ENCODE results near the gene PVRIG. TPM values are rescaled to one million over a fixed set of nuclear protein-coding genes. Genes with fewer than 3 reads are reported as not detected.
"Not testable (repeated sequence)": the region's sequence is repeated elsewhere in the genome, so short reads cannot be mapped to it uniquely, and the experiment has no call there.

The PVRIG gene
- total RNA-seq, 4 donors from 2014 or later: 0.27 TPM; not detected in 3

- Histone ChIP-seq H3K4me3 (no peak overlapping the region), H3K9me3 (no peaks in the 10 kb centered on the region), H3K36me3 (no peaks in the 10 kb centered on the region), H3K4me1 (no peaks in the 10 kb centered on the region), H3K27ac (no peak overlapping the region), H3K27me3 (no peaks in the 10 kb centered on the region)
- TF ChIP-seq EP300 (IDR thresholded peaks at IDR 0.05) (no peak), POLR2A (IDR thresholded peaks at IDR 0.05) (no peak), POLR2AphosphoS5 (IDR thresholded peaks at IDR 0.05) (no peak)
- TF ChIP-seq, protein P1, sequence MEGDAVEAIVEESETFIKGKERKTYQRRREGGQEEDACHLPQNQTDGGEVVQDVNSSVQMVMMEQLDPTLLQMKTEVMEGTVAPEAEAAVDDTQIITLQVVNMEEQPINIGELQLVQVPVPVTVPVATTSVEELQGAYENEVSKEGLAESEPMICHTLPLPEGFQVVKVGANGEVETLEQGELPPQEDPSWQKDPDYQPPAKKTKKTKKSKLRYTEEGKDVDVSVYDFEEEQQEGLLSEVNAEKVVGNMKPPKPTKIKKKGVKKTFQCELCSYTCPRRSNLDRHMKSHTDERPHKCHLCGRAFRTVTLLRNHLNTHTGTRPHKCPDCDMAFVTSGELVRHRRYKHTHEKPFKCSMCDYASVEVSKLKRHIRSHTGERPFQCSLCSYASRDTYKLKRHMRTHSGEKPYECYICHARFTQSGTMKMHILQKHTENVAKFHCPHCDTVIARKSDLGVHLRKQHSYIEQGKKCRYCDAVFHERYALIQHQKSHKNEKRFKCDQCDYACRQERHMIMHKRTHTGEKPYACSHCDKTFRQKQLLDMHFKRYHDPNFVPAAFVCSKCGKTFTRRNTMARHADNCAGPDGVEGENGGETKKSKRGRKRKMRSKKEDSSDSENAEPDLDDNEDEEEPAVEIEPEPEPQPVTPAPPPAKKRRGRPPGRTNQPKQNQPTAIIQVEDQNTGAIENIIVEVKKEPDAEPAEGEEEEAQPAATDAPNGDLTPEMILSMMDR (IDR thresholded peaks at IDR 0.05): no peak
- ATAC-seq: no peak
- WGBS, 2 donors (ENCODE audit: low coverage in 1 of 2): 100% methylated on average over 1 of the region's 11 CpGs; no CpG with 5 or more reads in 1 of the 2 donors
Observed at GRCh38 chr7:100247152-100247757, 27.5 kb downstream of the PVRIG start.

DNA sequence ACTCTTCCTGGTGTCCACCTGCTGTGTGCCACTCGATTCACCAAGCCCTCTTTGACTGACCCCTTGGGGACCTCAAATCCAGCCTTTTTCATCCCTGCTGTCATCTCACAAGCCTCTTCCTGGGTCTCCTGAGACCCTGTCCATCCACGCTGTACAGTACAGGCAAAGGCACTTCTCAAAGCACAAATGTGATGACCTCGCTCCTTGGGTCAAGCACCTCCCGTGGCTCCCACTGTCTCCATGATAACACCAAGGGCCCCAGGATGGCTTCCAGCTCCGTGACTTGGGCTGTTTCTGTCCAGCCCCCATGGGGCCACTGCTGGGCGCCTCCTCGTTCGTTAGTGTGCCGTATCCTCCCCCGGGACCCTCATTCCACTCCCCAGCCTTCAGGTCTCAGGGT lies 28.7 kb downstream of the PVRIG start:
- Histone ChIP-seq H3K27me3 (no peaks in the 10 kb centered on the region), H3K36me3 (no peaks in the 10 kb centered on the region), H3K4me1 (no peaks in the 10 kb centered on the region), H3K4me3 (no peak overlapping the region), H3K9me3 (no peaks in the 10 kb centered on the region), H3K27ac (no peak overlapping the region)
- WGBS, 2 donors (ENCODE audit: low coverage in 1 of 2): 63 to 75% methylated on average over 2 to 3 of the region's 10 CpGs
- no peak for TF ChIP-seq POLR2AphosphoS5 (IDR thresholded peaks at IDR 0.05)
- TF ChIP-seq EP300 (IDR thresholded peaks at IDR 0.05): no peak
- no peak for TF ChIP-seq POLR2A (IDR thresholded peaks at IDR 0.05)
- TF ChIP-seq, protein P1 (IDR thresholded peaks at IDR 0.05): no peak
- ATAC-seq: peak; percentile 16

GRCh38 chr7:100257017-100257416 lies 37.3 kb downstream of the PVRIG start:
- 92 to 100% methylated on average over 1 to 4 of the region's 7 CpGs for WGBS, 2 donors (ENCODE audit: low coverage in 1 of 2)
- TF ChIP-seq POLR2AphosphoS5 (IDR thresholded peaks at IDR 0.05): no peak
- no peak for TF ChIP-seq EP300 (IDR thresholded peaks at IDR 0.05)
- Histone ChIP-seq H3K36me3 (no peaks in the 10 kb centered on the region), H3K27me3 (no peaks in the 10 kb centered on the region), H3K4me3 (no peak overlapping the region), H3K27ac (no peak overlapping the region), H3K9me3 (no peaks in the 10 kb centered on the region), H3K4me1 (no peaks in the 10 kb centered on the region)
- ATAC-seq: no peak

- not testable (repeated sequence) for H3K4me1 ChIP-seq, ATAC-seq, H3K27me3 ChIP-seq, H3K4me3 ChIP-seq, H3K27ac ChIP-seq, H3K36me3 ChIP-seq, H3K9me3 ChIP-seq
- WGBS, 2 donors (ENCODE audit: low coverage in 1 of 2): 67 to 96% methylated on average over 4 to 7 of the region's 8 CpGs
Observed at GRCh38 chr7:100259984-100260383, 40.2 kb downstream of the PVRIG start.

DNA sequence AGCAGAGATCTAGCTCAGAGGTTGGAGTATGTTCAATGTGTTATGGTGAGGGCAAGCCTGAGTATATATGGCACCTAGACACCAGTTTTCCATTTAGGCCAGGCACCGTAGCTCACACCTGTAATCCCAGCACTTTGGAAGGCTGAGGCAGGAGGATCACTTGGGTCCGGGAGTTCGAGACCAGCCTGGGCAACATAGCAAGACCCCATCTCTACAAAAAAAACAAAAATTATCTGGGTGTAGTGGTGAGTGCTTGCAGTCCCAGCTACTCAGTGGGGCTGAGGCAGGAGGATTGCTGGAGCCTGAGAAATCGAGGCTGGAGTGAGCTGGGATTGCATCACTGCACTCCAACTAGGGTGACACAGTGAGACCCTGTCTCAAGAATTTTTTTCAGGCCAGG lies 43.1 kb downstream of the PVRIG start:
- H3K36me3 ChIP-seq, H3K4me3 ChIP-seq, H3K27ac ChIP-seq, H3K9me3 ChIP-seq, ATAC-seq, H3K27me3 ChIP-seq: not testable (repeated sequence)
- H3K4me1 ChIP-seq: peaks cover 0 to 11% (median 10%) of the 10 kb centered on the region in 3 donors
- WGBS, 2 donors (ENCODE audit: low coverage in 1 of 2): 88 to 100% methylated on average over 1 of the region's 4 CpGs

DNA sequence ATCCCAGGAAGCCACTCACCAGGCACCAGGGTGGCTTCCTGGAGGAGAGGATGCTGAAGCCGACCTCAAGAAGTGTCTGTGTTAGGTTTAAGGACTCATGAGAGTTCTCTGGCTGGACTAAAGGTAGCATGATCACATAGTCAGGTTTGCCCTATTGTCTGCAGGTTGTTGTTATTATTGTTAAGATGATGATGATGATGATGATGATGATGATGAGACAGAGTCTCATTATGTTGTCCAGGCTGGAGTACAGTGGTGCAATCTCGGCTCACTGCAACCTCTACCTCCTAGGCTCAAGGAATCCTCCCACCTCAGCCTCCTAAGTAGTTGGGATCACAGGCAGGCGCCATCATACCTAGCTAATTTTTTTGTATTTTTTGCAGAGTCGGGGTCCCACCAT lies 44.5 kb downstream of the PVRIG start:
- not testable (repeated sequence) for H3K36me3 ChIP-seq, H3K9me3 ChIP-seq, ATAC-seq, H3K27me3 ChIP-seq, H3K4me3 ChIP-seq
- 89 to 97% methylated on average over 3 of the region's 4 CpGs for WGBS, 2 donors (ENCODE audit: low coverage in 1 of 2)
- peaks cover 0 to 11% (median 10%) of the 10 kb centered on the region in 3 donors for H3K4me1 ChIP-seq
- peak overlapping the region in 1 of 4 donors; percentile 5 for H3K27ac ChIP-seq

GRCh38 chr7:100264669-100265165 lies 45.0 kb downstream of the PVRIG start:
- H3K9me3 ChIP-seq, H3K36me3 ChIP-seq, H3K27me3 ChIP-seq, H3K4me3 ChIP-seq: not testable (repeated sequence)
- peaks cover 0 to 15% (median 11%) of the 10 kb centered on the region in 3 donors for H3K4me1 ChIP-seq
- ATAC-seq: peak; percentile 52
- WGBS, 2 donors (ENCODE audit: low coverage in 1 of 2): 57 to 93% methylated on average over 1 to 4 of the region's 7 CpGs
- H3K27ac ChIP-seq: peak overlapping the region in 1 of 4 donors; percentile 29

GRCh38 chr7:100265851-100266250 lies 46.1 kb downstream of the PVRIG start:
- 45 to 65% methylated on average over 4 to 5 of the region's 5 CpGs for WGBS, 2 donors (ENCODE audit: low coverage in 1 of 2)
- not testable (repeated sequence) for ATAC-seq, H3K4me3 ChIP-seq, H3K9me3 ChIP-seq, H3K27me3 ChIP-seq, H3K36me3 ChIP-seq
- peaks cover 0 to 25% (median 11%) of the 10 kb centered on the region in 3 donors for H3K4me1 ChIP-seq
- peak overlapping the region in 2 of 4 donors; percentile 24 to 29 for H3K27ac ChIP-seq
